Transverse colon (tissue), 4 donors: Measurements from ENCODE around the gene NR1D1.

ENCODE experiments used
- CTCF ChIP-seq, 5 experiments: fragments of 200-600 bp in 3 of 5; fragments of 450-650 bp in 2 of 5; sonication (generic) in 3 of 5; IDR thresholded peaks; 1 replicate in 2 of 5; 2 replicates in 3 of 5; pipeline ENCODE4 v1.5.1; 2016 to 2017; ENCODE audit warnings: antibody characterized with exemption in 5 of 5, inconsistent platforms in 3 of 5, mild to moderate bottlenecking in 2 of 5, moderate library complexity in 1 of 5
- EP300 ChIP-seq: sonication (generic); formaldehyde crosslinking; IDR thresholded peaks from one replicate; pipeline ENCODE4 v1.6.1; 2017; ENCODE audit warnings: antibody characterized with exemption, low read depth
- POLR2A ChIP-seq: fragments of 450-650 bp; IDR thresholded peaks from one replicate; pipeline ENCODE4 v1.6.1; 2016; ENCODE audit warnings: antibody characterized with exemption, mild to moderate bottlenecking, moderate library complexity
- POLR2AphosphoS5 ChIP-seq, 3 donors: sonication (generic); formaldehyde crosslinking; IDR thresholded peaks; one replicate each; pipeline ENCODE4 v1.6.1; 2016; ENCODE audit warnings: antibody characterized with exemption in 3 of 3

- TF ChIP-seq CTCF (IDR thresholded peaks at IDR 0.05) (no peak), POLR2A (no peak), POLR2AphosphoS5 (IDR thresholded peaks at IDR 0.05) (no peak), EP300 (no peak)
Observed at GRCh38 chr17:40087903-40088718, 12.3 kb downstream of the NR1D1 start.
